MM.1S (cell line): Measurements from ENCODE around the gene ALPL.

Experiments
- DNase-seq: peaks from one replicate; pipeline ENCODE4 v3.0.0-alpha.2; 2015
- H2AFZ ChIP-seq: fragments of 300-600 bp; sonication (generic); 2 replicates; pipeline ENCODE4 v1.6.0; 2016; ENCODE audit warnings: antibody characterized with exemption, low read length
- H3F3A ChIP-seq: fragments of 300-600 bp; sonication (generic); 2 replicates; pipeline ENCODE4 v1.6.1; 2016; ENCODE audit warnings: mild to moderate bottlenecking, antibody characterized with exemption, low read length, moderate library complexity, mixed read lengths; ENCODE audit not compliant: insufficient read depth
- H3K27ac ChIP-seq: fragments of 300-600 bp; sonication (generic); 2 replicates; pipeline ENCODE4 v1.5.1; 2016; ENCODE audit warnings: mild to moderate bottlenecking, low read length
- H3K27me3 ChIP-seq: fragments of 300-600 bp; sonication (generic); replicated peaks from 2 replicates; pipeline ENCODE4 v1.6.0; 2016; ENCODE audit warnings: low read length; ENCODE audit not compliant: insufficient read depth
- H3K36me3 ChIP-seq: fragments of 300-600 bp; sonication (generic); replicated peaks from 2 replicates; pipeline ENCODE4 v1.6.1; 2016; ENCODE audit warnings: mild to moderate bottlenecking, low read length, mixed read lengths; ENCODE audit not compliant: insufficient read depth
- H3K4me1 ChIP-seq: fragments of 300-600 bp; sonication (generic); 2 replicates; pipeline ENCODE4 v1.6.1; 2016; ENCODE audit warnings: low read length, mixed read lengths
- H3K4me2 ChIP-seq: fragments of 300-600 bp; sonication (generic); 2 replicates; pipeline ENCODE4 v1.6.0; 2016; ENCODE audit warnings: low read depth, low read length
- H3K4me3 ChIP-seq: fragments of 300-600 bp; sonication (generic); 2 replicates; pipeline ENCODE4 v1.5.1; 2016; ENCODE audit warnings: low read length, mixed read lengths
- H3K79me2 ChIP-seq: fragments of 300-600 bp; sonication (generic); 2 replicates; pipeline ENCODE4 v1.6.1; 2016; ENCODE audit warnings: mixed run types, low read length, mixed read lengths
- H3K9ac ChIP-seq: fragments of 300-600 bp; sonication (generic); 2 replicates; pipeline ENCODE4 v1.6.1; 2016; ENCODE audit warnings: low read length, mixed read lengths
- H3K9me2 ChIP-seq: fragments of 300-600 bp; sonication (generic); replicated peaks from 2 replicates; pipeline ENCODE4 v1.6.1; 2016; ENCODE audit warnings: mild to moderate bottlenecking, low read length, mixed read lengths; ENCODE audit not compliant: insufficient read depth
- H3K9me3 ChIP-seq: fragments of 300-600 bp; sonication (generic); replicated peaks from 2 replicates; pipeline ENCODE4 v1.6.1; 2016; ENCODE audit warnings: mild to moderate bottlenecking, low read length, mixed read lengths; ENCODE audit not compliant: insufficient read depth
- H4K20me1 ChIP-seq: fragments of 300-600 bp; sonication (generic); 2 replicates; pipeline ENCODE4 v1.6.1; 2016; ENCODE audit warnings: mild to moderate bottlenecking, low read length, moderate library complexity, mixed read lengths; ENCODE audit not compliant: insufficient read depth
- EZH2 ChIP-seq: fragments of 300-600 bp; sonication (generic); optimal IDR thresholded peaks from 2 replicates; pipeline ENCODE3; 2017; ENCODE audit warnings: low read depth, mild to moderate bottlenecking, antibody characterized with exemption, low read length, mixed read lengths
- EZH2phosphoT487 ChIP-seq: fragments of 300-600 bp; sonication (generic); IDR thresholded peaks from 2 replicates; pipeline ENCODE4 v1.6.1; 2018; ENCODE audit warnings: antibody characterized with exemption, low read length
- TF ChIP-seq, protein P1 (sequence below): fragments of 300-600 bp; sonication (generic); IDR thresholded peaks from 2 replicates; pipeline ENCODE4 v1.5.1; 2016; ENCODE audit warnings: antibody characterized with exemption, low read length, mixed read lengths

The ALPL gene

DNA sequence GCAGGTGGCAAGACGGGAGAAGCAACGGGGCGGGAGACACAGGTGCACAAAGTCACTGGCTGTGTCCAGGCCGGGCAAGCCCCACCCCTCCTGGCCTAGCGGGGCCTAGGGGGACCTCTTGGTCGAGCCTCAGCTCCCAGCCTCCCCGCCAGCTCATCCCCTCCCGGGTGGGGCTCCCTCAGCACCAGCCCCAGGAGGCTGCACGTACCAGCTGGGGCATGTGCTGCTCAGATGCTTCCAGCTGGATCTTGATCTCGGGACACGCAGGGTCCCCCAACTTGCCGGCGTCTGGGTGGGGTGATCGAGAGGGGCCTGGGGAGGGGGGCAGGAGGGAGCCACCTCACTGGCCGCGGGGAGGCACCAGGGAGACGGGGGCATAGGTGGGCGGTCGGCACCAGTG, 88.5 kb downstream of the ALPL start:
- Histone ChIP-seq H3K4me1 (no peaks in the 10 kb centered on the region), H3K4me3 (no peak overlapping the region), H3K27me3 (peaks cover 96% of the 10 kb centered on the region)

DNA sequence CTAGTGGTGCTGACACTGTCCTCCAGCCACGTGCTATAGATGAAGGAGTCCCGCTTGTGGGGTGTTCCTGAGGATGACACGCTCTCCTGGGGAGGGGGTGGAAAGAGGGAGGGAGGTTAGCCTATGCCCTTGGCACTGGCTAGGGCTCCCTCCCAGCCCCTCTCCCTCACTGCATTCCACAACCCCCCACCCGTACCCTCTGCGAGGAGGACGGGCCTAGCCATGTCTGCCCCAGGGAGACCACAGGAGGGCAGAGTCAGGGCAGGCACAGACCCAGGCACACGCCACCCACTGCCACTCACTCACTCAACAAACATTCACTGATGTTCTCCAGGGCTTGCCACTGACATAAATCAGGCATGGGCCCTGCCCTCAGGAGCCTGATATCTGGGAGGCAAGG, 89.2 kb downstream of the ALPL start:
- Histone ChIP-seq H3F3A (no peaks in the 10 kb centered on the region), H3K27ac (no peak overlapping the region), H4K20me1 (no peaks in the 10 kb centered on the region), H3K36me3 (no peaks in the 10 kb centered on the region), H3K4me2 (no peak overlapping the region), H3K9me2 (no peaks in the 10 kb centered on the region), H3K9me3 (no peaks in the 10 kb centered on the region), H3K4me3 (no peak overlapping the region), H3K27me3 (peaks cover 96% of the 10 kb centered on the region), H2AFZ (no peak overlapping the region), H3K9ac (no peak overlapping the region), H3K4me1 (no peaks in the 10 kb centered on the region), H3K79me2 (no peaks in the 10 kb centered on the region)
- TF ChIP-seq EZH2, result no peak
- no peak for TF ChIP-seq EZH2phosphoT487
- TF ChIP-seq, protein P1, sequence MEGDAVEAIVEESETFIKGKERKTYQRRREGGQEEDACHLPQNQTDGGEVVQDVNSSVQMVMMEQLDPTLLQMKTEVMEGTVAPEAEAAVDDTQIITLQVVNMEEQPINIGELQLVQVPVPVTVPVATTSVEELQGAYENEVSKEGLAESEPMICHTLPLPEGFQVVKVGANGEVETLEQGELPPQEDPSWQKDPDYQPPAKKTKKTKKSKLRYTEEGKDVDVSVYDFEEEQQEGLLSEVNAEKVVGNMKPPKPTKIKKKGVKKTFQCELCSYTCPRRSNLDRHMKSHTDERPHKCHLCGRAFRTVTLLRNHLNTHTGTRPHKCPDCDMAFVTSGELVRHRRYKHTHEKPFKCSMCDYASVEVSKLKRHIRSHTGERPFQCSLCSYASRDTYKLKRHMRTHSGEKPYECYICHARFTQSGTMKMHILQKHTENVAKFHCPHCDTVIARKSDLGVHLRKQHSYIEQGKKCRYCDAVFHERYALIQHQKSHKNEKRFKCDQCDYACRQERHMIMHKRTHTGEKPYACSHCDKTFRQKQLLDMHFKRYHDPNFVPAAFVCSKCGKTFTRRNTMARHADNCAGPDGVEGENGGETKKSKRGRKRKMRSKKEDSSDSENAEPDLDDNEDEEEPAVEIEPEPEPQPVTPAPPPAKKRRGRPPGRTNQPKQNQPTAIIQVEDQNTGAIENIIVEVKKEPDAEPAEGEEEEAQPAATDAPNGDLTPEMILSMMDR, result no peak
- no peak for DNase-seq

More for the DNA sequence above, 88.5 kb downstream of the ALPL start:
- no peak for DNase-seq
- Histone ChIP-seq H3K9me3 (no peaks in the 10 kb centered on the region), H3F3A (no peaks in the 10 kb centered on the region), H3K79me2 (no peaks in the 10 kb centered on the region), H3K4me2 (no peak overlapping the region), H3K9me2 (no peaks in the 10 kb centered on the region), H3K36me3 (no peaks in the 10 kb centered on the region), H4K20me1 (no peaks in the 10 kb centered on the region), H3K9ac (no peak overlapping the region), H2AFZ (no peak overlapping the region), H3K27ac (no peak overlapping the region)
- TF ChIP-seq, protein P1, result no peak

DNA sequence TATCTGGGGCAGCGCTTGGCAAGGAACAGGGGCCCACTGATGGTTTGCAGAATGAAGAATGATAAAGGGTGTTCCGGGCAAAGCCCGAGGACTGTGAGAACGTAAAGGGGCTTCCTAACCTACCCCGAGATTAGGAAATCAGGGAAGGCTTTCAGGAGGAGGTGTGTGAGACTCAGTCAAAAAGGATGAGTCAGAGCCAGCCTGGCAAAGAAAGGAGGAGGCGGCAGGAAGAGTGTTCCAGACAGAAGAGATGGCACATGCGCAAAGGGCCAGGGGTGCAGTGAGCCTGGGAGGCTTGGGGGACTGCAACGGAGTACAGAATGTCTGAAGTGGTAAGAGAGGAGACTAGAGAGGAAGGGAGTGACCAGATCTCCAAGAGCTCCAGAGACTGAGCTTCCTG, 89.7 kb downstream of the ALPL start:
- Histone ChIP-seq H3K9ac (no peak overlapping the region), H3K27me3 (peaks cover 96% of the 10 kb centered on the region), H3K9me3 (no peaks in the 10 kb centered on the region), H3K4me1 (no peaks in the 10 kb centered on the region), H3K27ac (no peak overlapping the region), H3K79me2 (no peaks in the 10 kb centered on the region), H3K9me2 (no peaks in the 10 kb centered on the region), H3K36me3 (no peaks in the 10 kb centered on the region), H3K4me2 (no peak overlapping the region), H2AFZ (no peak overlapping the region), H3F3A (no peaks in the 10 kb centered on the region), H4K20me1 (no peaks in the 10 kb centered on the region), H3K4me3 (no peak overlapping the region)
- TF ChIP-seq EZH2phosphoT487, result no peak
- no peak for TF ChIP-seq EZH2
- TF ChIP-seq, protein P1, result no peak
- DNase-seq, result no peak

DNA sequence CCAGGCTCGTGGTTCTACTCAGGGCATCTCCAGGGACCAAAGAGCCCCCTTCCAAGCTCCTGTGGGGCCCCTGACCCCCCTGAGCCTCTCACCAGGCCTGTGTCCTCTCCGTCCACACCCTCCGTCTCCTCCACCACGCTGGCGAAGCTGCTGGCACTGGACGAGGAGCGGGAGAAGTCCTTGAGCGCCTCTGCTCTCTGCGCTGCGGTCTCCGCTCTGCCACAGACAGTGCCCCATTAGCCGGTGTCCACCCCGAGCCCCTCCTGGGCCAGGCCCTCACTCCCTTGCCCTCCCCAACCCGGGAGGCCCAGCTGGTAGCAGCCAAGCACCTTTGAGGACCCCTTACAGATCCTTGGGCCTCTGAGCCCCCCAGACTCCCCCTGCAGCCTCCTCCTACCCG, 90.2 kb downstream of the ALPL start:
- no peaks in the 10 kb centered on the region for H3K9me3 ChIP-seq
- no peak overlapping the region for H3K9ac ChIP-seq

More for the DNA sequence above, 90.2 kb downstream of the ALPL start:
- H4K20me1 ChIP-seq, result no peaks in the 10 kb centered on the region
- no peaks in the 10 kb centered on the region for H3K79me2 ChIP-seq
- TF ChIP-seq, protein P1, result no peak
- TF ChIP-seq EZH2phosphoT487, result no peak
- no peak for TF ChIP-seq EZH2
- H3K4me2 ChIP-seq, result no peak overlapping the region
- no peaks in the 10 kb centered on the region for H3K4me1 ChIP-seq
- no peaks in the 10 kb centered on the region for H3K9me2 ChIP-seq
- no peak overlapping the region for H2AFZ ChIP-seq
- no peak for DNase-seq
- H3K4me3 ChIP-seq, result no peak overlapping the region
- peaks cover 96% of the 10 kb centered on the region for H3K27me3 ChIP-seq
- no peaks in the 10 kb centered on the region for H3F3A ChIP-seq
- H3K36me3 ChIP-seq, result no peaks in the 10 kb centered on the region
- H3K27ac ChIP-seq, result no peak overlapping the region
